Measurements from ENCODE around the gene RNF103.

DNA sequence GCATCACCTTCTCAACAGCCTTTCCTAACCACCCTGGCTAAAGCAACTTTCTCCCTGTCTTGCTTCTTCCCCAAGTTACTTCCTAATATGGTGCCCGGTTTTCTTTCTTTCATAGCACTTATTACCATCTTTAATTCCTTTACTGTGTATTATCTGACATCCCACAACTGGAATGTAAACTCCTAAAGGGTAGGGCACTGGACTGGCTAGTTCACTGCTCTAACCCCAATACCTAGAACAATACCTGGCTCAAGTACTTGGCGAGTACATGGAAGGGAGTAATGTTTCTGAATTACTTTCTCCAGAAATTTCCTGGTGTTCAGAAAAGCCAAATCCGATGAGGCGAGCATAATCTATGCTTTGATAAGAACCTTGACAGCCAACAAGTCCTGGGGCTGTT, 22.7 kb upstream of the RNF103 start:
- TF ChIP-seq, protein P1, sequence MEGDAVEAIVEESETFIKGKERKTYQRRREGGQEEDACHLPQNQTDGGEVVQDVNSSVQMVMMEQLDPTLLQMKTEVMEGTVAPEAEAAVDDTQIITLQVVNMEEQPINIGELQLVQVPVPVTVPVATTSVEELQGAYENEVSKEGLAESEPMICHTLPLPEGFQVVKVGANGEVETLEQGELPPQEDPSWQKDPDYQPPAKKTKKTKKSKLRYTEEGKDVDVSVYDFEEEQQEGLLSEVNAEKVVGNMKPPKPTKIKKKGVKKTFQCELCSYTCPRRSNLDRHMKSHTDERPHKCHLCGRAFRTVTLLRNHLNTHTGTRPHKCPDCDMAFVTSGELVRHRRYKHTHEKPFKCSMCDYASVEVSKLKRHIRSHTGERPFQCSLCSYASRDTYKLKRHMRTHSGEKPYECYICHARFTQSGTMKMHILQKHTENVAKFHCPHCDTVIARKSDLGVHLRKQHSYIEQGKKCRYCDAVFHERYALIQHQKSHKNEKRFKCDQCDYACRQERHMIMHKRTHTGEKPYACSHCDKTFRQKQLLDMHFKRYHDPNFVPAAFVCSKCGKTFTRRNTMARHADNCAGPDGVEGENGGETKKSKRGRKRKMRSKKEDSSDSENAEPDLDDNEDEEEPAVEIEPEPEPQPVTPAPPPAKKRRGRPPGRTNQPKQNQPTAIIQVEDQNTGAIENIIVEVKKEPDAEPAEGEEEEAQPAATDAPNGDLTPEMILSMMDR (IDR thresholded peaks at IDR 0.05; ENCODE audit: low read length) = no peak
- TF ChIP-seq EZH2 (optimal IDR thresholded peaks at IDR 0.05; ENCODE audit: low read depth, low read length) (no peak), EZH2phosphoT487 (IDR thresholded peaks at IDR 0.05; ENCODE audit: low read length) (no peak)
